Left cardiac atrium (tissue), 4 donors: ENCODE data around the gene NCAM2. TPM values are rescaled to one million over a fixed set of nuclear protein-coding genes. Genes with fewer than 3 reads are reported as not detected.
A peak's percentile ranks its signal among the peaks of the same experiment; 100 is the strongest.
"Not testable (repeated sequence)": the region's sequence is repeated elsewhere in the genome, so short reads cannot be mapped to it uniquely, and the experiment has no call there.

Experiments
- ATAC-seq, 2 donors: fragments of 200-7000 bp; cut with Tn5 transposase; one replicate each; pipeline ENCODE4 v1.9.1; 2020; ENCODE audit warnings: mild to moderate bottlenecking in 2 of 2, moderate library complexity in 2 of 2
- DNase-seq: peaks from one replicate; pipeline ENCODE4 v3.0.0-alpha.2; 2020
- intact Hi-C, 2 donors: fragments of 100-400 bp; cut with DNase I; formaldehyde crosslinking; loops; one replicate each; pipeline versions ENCODE4 v1.14.1 to v1.15.1; 2022 to 2023
- total RNA-seq, 2 donors: library from RNA; stranded (reverse); fragmentation: NEBNext Ultra II Directional; extraction: Animal tissue kit (Norgen Biotek cat#: 25700); gene quantifications; one replicate each; pipeline ENCODE4 v1.2.1, GENCODE V29; 2021
- donor health status: DM: no; HTN: yes; CAD: no.
- donor health status: DM: no; HTN: yes; CAD: no; lungs with severe emphysema.
- donor health status: DM: yes; HTN: yes; CAD: no.
- donor health status: Dilated cardiomyopathy.

The NCAM2 gene
- total RNA-seq, 2 donors from 2014 or later, result 4.8 to 6.5 TPM

- ATAC-seq, result no peak
- intact Hi-C loops, result no loop called here
- no peak for DNase-seq
These were observed 375.8 kb downstream of the NCAM2 start for GRCh38 chr21:21373969-21374368.

GRCh38 chr21:21383126-21383525 is 384.9 kb downstream of the NCAM2 start:
- no peak for ATAC-seq
- intact Hi-C loops, result no loop called here
- DNase-seq, result no peak

- no peak for ATAC-seq
- intact Hi-C loops, result no loop called here
- no peak for DNase-seq
These were observed 386.8 kb downstream of the NCAM2 start for GRCh38 chr21:21384977-21385376.

GRCh38 chr21:21385404-21385803 is 387.2 kb downstream of the NCAM2 start:
- ATAC-seq, result no peak
- no peak for DNase-seq
- intact Hi-C loops, result no loop called here

GRCh38 chr21:21387916-21388315 is 389.7 kb downstream of the NCAM2 start:
- DNase-seq (no peak), ATAC-seq (no peak)
- intact Hi-C loops, result no loop called here

- no peak for DNase-seq
- intact Hi-C loops, result no loop called here
These were observed 395.9 kb downstream of the NCAM2 start for GRCh38 chr21:21394064-21394463.

GRCh38 chr21:21396424-21396823 is 398.2 kb downstream of the NCAM2 start:
- DNase-seq, result no peak

More at GRCh38 chr21:21394064-21394463, 395.9 kb downstream of the NCAM2 start:
- ATAC-seq, result no peak

GRCh38 chr21:21397464-21397863 is 399.3 kb downstream of the NCAM2 start:
- intact Hi-C loops, result no loop called here
- ATAC-seq, result no peak
- DNase-seq, result no peak

More at GRCh38 chr21:21396424-21396823, 398.2 kb downstream of the NCAM2 start:
- ATAC-seq, result no peak
- intact Hi-C loops, result no loop called here

GRCh38 chr21:21401444-21401843 is 403.2 kb downstream of the NCAM2 start:
- ATAC-seq, result no peak
- intact Hi-C loops, result no loop called here

GRCh38 chr21:21402187-21402586 is 404.0 kb downstream of the NCAM2 start:
- DNase-seq, ATAC-seq, intact Hi-C loops: not testable (repeated sequence)

More at GRCh38 chr21:21401444-21401843, 403.2 kb downstream of the NCAM2 start:
- no peak for DNase-seq

- intact Hi-C loops, ATAC-seq, DNase-seq: not testable (repeated sequence)
These were observed 406.1 kb downstream of the NCAM2 start for GRCh38 chr21:21404261-21404660.

- DNase-seq (no peak), ATAC-seq (no peak)
- intact Hi-C loops, result no loop called here
These were observed 408.7 kb downstream of the NCAM2 start for GRCh38 chr21:21406921-21407320.

- DNase-seq, result no peak
- intact Hi-C loops, result no loop called here
- ATAC-seq, result no peak
These were observed 413.9 kb downstream of the NCAM2 start for GRCh38 chr21:21412096-21412495.

GRCh38 chr21:21415741-21416140 is 417.5 kb downstream of the NCAM2 start:
- ATAC-seq (no peak), DNase-seq (no peak)
- intact Hi-C loops, result no loop called here

GRCh38 chr21:21434944-21435343 is 436.7 kb downstream of the NCAM2 start:
- ATAC-seq (no peak), DNase-seq (no peak)
- intact Hi-C loops, result no loop called here

- DNase-seq, result no peak
- intact Hi-C loops, result no loop called here
These were observed 437.9 kb downstream of the NCAM2 start for GRCh38 chr21:21436012-21436534.

GRCh38 chr21:21439761-21440160 is 441.6 kb downstream of the NCAM2 start:
- intact Hi-C loops, result no loop called here
- DNase-seq, result no peak
- no peak for ATAC-seq

More at GRCh38 chr21:21436012-21436534, 437.9 kb downstream of the NCAM2 start:
- no peak for ATAC-seq

- ATAC-seq, result no peak
These were observed 458.9 kb downstream of the NCAM2 start for GRCh38 chr21:21457077-21457476.

GRCh38 chr21:21458124-21458631 is 460.0 kb downstream of the NCAM2 start:
- intact Hi-C loops, result no loop called here
- DNase-seq, result no peak
- ATAC-seq, result no peak

More at GRCh38 chr21:21457077-21457476, 458.9 kb downstream of the NCAM2 start:
- DNase-seq, result no peak
- intact Hi-C loops, result no loop called here

GRCh38 chr21:21460979-21461378 is 462.8 kb downstream of the NCAM2 start:
- no peak for ATAC-seq
- intact Hi-C loops, result no loop called here

GRCh38 chr21:21463456-21463855 is 465.2 kb downstream of the NCAM2 start:
- intact Hi-C loops, result no loop called here
- DNase-seq (no peak), ATAC-seq (peak in 1 of 2 donors; percentile 63)

More at GRCh38 chr21:21460979-21461378, 462.8 kb downstream of the NCAM2 start:
- no peak for DNase-seq
